Measurements from ENCODE around the gene CD180. TPM values are rescaled to one million over a fixed set of nuclear protein-coding genes. Genes with fewer than 3 reads are reported as not detected.

Gene CD180
- total and polyA plus RNA-seq, 4 donors = 0.59 to 2.6 (median 2.2) TPM

GRCh38 chr5:67197536-67197935 lies 937 bp upstream of the CD180 start:
- TF ChIP-seq, protein P1, sequence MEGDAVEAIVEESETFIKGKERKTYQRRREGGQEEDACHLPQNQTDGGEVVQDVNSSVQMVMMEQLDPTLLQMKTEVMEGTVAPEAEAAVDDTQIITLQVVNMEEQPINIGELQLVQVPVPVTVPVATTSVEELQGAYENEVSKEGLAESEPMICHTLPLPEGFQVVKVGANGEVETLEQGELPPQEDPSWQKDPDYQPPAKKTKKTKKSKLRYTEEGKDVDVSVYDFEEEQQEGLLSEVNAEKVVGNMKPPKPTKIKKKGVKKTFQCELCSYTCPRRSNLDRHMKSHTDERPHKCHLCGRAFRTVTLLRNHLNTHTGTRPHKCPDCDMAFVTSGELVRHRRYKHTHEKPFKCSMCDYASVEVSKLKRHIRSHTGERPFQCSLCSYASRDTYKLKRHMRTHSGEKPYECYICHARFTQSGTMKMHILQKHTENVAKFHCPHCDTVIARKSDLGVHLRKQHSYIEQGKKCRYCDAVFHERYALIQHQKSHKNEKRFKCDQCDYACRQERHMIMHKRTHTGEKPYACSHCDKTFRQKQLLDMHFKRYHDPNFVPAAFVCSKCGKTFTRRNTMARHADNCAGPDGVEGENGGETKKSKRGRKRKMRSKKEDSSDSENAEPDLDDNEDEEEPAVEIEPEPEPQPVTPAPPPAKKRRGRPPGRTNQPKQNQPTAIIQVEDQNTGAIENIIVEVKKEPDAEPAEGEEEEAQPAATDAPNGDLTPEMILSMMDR (IDR thresholded peaks at IDR 0.05; ENCODE audit: control extremely low read depth, extremely low read depth) = no peak
- 87 to 94% methylated on average over 1 of the region's 1 CpG for WGBS, 2 donors
- Histone ChIP-seq H3K27ac (ENCODE audit: low read depth in 1 of 2, low read length in 1 of 2) (no peak overlapping the region), H3K36me3 (ENCODE audit: control insufficient read depth in 4 of 4, insufficient read depth in 4 of 4, low read length in 4 of 4) (no peaks in the 10 kb centered on the region), H3K4me3 (no peak overlapping the region), H3K4me1 (ENCODE audit: control insufficient read depth in 5 of 5, insufficient read depth in 5 of 5, low read length in 5 of 5) (peaks cover 0 to 22% (median 6%) of the 10 kb centered on the region in 5 donors), H3K9me3 (ENCODE audit: control insufficient read depth in 4 of 4, insufficient read depth in 3 of 4, low read length in 3 of 4) (peaks cover 0 to 2% (median 0%) of the 10 kb centered on the region in 4 donors), H3K27me3 (ENCODE audit: control insufficient read depth in 3 of 3, insufficient read depth in 3 of 3, low read length in 2 of 3) (no peaks in the 10 kb centered on the region), H3K9ac (ENCODE audit: insufficient read depth in 1 of 2, low read length in 2 of 2) (no peak overlapping the region)
- no peak for DNase-seq
- no peak for ATAC-seq (ENCODE audit: insufficient read depth, low FRiP score)

GRCh38 chr5:67195406-67196275 lies 958 bp downstream of the CD180 start:
- H3K27ac ChIP-seq (ENCODE audit: low read depth in 1 of 2, low read length in 1 of 2) = no peak overlapping the region

GRCh38 chr5:67194166-67194565 lies 2.4 kb downstream of the CD180 start:
- TF ChIP-seq, protein P1 (IDR thresholded peaks at IDR 0.05; ENCODE audit: control extremely low read depth, extremely low read depth) = no peak
- Histone ChIP-seq H3K27ac (ENCODE audit: low read depth in 1 of 2, low read length in 1 of 2) (no peak overlapping the region), H3K36me3 (ENCODE audit: control insufficient read depth in 4 of 4, insufficient read depth in 4 of 4, low read length in 4 of 4) (no peaks in the 10 kb centered on the region), H3K4me1 (ENCODE audit: control insufficient read depth in 5 of 5, insufficient read depth in 5 of 5, low read length in 5 of 5) (peaks cover 0 to 39% (median 7%) of the 10 kb centered on the region in 5 donors), H3K27me3 (ENCODE audit: control insufficient read depth in 3 of 3, insufficient read depth in 3 of 3, low read length in 2 of 3) (no peaks in the 10 kb centered on the region), H3K4me3 (no peak overlapping the region), H3K9ac (ENCODE audit: insufficient read depth in 1 of 2, low read length in 2 of 2) (no peak overlapping the region), H3K9me3 (ENCODE audit: control insufficient read depth in 4 of 4, insufficient read depth in 3 of 4, low read length in 3 of 4) (no peaks in the 10 kb centered on the region)
- DNase-seq (no peak), ATAC-seq (ENCODE audit: insufficient read depth, low FRiP score) (no peak)
- 77 to 80% methylated on average over 3 of the region's 3 CpGs for WGBS, 2 donors

More at GRCh38 chr5:67195406-67196275, 958 bp downstream of the CD180 start:
- DNase-seq (no peak), ATAC-seq (ENCODE audit: insufficient read depth, low FRiP score) (no peak)
- no peaks in the 10 kb centered on the region for H3K9me3 ChIP-seq (ENCODE audit: control insufficient read depth in 4 of 4, insufficient read depth in 3 of 4, low read length in 3 of 4)
- no peaks in the 10 kb centered on the region for H3K27me3 ChIP-seq (ENCODE audit: control insufficient read depth in 3 of 3, insufficient read depth in 3 of 3, low read length in 2 of 3)
- H3K4me1 ChIP-seq (ENCODE audit: control insufficient read depth in 5 of 5, insufficient read depth in 5 of 5, low read length in 5 of 5) = peaks cover 0 to 37% (median 6%) of the 10 kb centered on the region in 5 donors
- H3K36me3 ChIP-seq (ENCODE audit: control insufficient read depth in 4 of 4, insufficient read depth in 4 of 4, low read length in 4 of 4) = no peaks in the 10 kb centered on the region
- TF ChIP-seq, protein P1 (IDR thresholded peaks at IDR 0.05; ENCODE audit: control extremely low read depth, extremely low read depth) = no peak
- no peak overlapping the region for H3K9ac ChIP-seq (ENCODE audit: insufficient read depth in 1 of 2, low read length in 2 of 2)
- 84 to 86% methylated on average over 7 of the region's 7 CpGs for WGBS, 2 donors
- no peak overlapping the region for H3K4me3 ChIP-seq

Measured in lung (tissue), 12 donors.